Astrocyte (in vitro differentiated cells and primary cell): ENCODE measurements around the gene THNSL1. TPM values are rescaled to one million over a fixed set of nuclear protein-coding genes. Genes with fewer than 3 reads are reported as not detected.

Source experiments
- DNase-seq: peaks from one replicate; pipeline ENCODE4 v3.0.0-alpha.2; 2010; ENCODE audit warnings: low read depth
- FAIRE-seq: peaks from 2 replicates; lab custom pipeline; 2011; peaks lifted over from hg19 to GRCh38; lab: Jason Lieb, UNC
- H2AFZ ChIP-seq: 2 replicates; pipeline ENCODE4 v1.6.0; 2012; ENCODE audit warnings: low read depth, low read length, inconsistent platforms
- H3K27ac ChIP-seq: 2 replicates; pipeline ENCODE4 v1.5.1; 2011; ENCODE audit warnings: low read depth, low read length, inconsistent platforms
- H3K27me3 ChIP-seq: 2 replicates; pipeline ENCODE4 v1.6.0; 2011; ENCODE audit warnings: low read length, inconsistent platforms; ENCODE audit not compliant: insufficient read depth
- H3K36me3 ChIP-seq: 2 replicates; pipeline ENCODE4 v1.5.1; 2011; ENCODE audit warnings: low read length, inconsistent platforms; ENCODE audit not compliant: insufficient read depth
- H3K4me1 ChIP-seq: 2 replicates; pipeline ENCODE4 v1.5.1; 2011; ENCODE audit warnings: low read length, inconsistent platforms; ENCODE audit not compliant: insufficient read depth
- H3K4me2 ChIP-seq: 2 replicates; pipeline ENCODE4 v1.6.0; 2012; ENCODE audit warnings: low read length, inconsistent platforms
- H3K4me3 ChIP-seq: 2 replicates; pipeline ENCODE4 v1.5.1; 2011; ENCODE audit warnings: low read depth, mild to moderate bottlenecking, low read length, inconsistent platforms; ENCODE audit not compliant: insufficient read depth
- H3K79me2 ChIP-seq: 2 replicates; pipeline ENCODE4 v1.6.0; 2012; ENCODE audit warnings: mild to moderate bottlenecking, low read length, inconsistent platforms; ENCODE audit not compliant: insufficient read depth
- H3K9ac ChIP-seq: 2 replicates; pipeline ENCODE4 v1.6.0; 2012; ENCODE audit warnings: mild to moderate bottlenecking, low read length, inconsistent platforms
- H3K9me3 ChIP-seq: 2 replicates; pipeline ENCODE4 v1.5.1; 2012; ENCODE audit warnings: low read depth, mild to moderate bottlenecking, low read length, inconsistent platforms; ENCODE audit not compliant: insufficient read depth
- H4K20me1 ChIP-seq: 2 replicates; pipeline ENCODE4 v1.6.0; 2012; ENCODE audit warnings: low read length, inconsistent platforms; ENCODE audit not compliant: insufficient read depth
- H3K27ac Mint-ChIP-seq: one replicate; pipeline ENCODE4 v1.8.0; 2021; ENCODE audit warnings: mild to moderate bottlenecking, mixed read lengths; ENCODE audit not compliant: unreplicated experiment
- H3K27me3 Mint-ChIP-seq: one replicate; pipeline ENCODE4 v1.8.0; 2021; ENCODE audit warnings: low read depth, mixed read lengths; ENCODE audit not compliant: unreplicated experiment
- H3K36me3 Mint-ChIP-seq: one replicate; pipeline ENCODE4 v1.8.0; 2021; ENCODE audit warnings: low read depth, mixed read lengths; ENCODE audit not compliant: unreplicated experiment
- H3K4me1 Mint-ChIP-seq: one replicate; pipeline ENCODE4 v1.8.0; 2021; ENCODE audit warnings: low read depth, mixed read lengths; ENCODE audit not compliant: unreplicated experiment
- H3K4me3 Mint-ChIP-seq: one replicate; pipeline ENCODE4 v1.8.0; 2021; ENCODE audit warnings: mild to moderate bottlenecking, moderate library complexity, mixed read lengths; ENCODE audit not compliant: unreplicated experiment
- H3K9me3 Mint-ChIP-seq: one replicate; pipeline ENCODE4 v1.8.0; 2021; ENCODE audit warnings: mild to moderate bottlenecking, mixed read lengths; ENCODE audit not compliant: unreplicated experiment
- EZH2 ChIP-seq: IDR thresholded peaks from 2 replicates; pipeline ENCODE4 v1.6.1; 2012; ENCODE audit warnings: mild to moderate bottlenecking, low read length, inconsistent platforms; ENCODE audit not compliant: insufficient read depth
- total RNA-seq: library from RNA; stranded (reverse); gene quantifications from 2 replicates; pipeline ENCODE4 v1.2.1, GENCODE V29; 2021
- TF ChIP-seq, protein P1 (sequence below): IDR thresholded peaks from 2 replicates; pipeline ENCODE4 v1.5.1; 2011; ENCODE audit warnings: low read depth, mild to moderate bottlenecking, inconsistent platforms, low read length, moderate library complexity; ENCODE audit not compliant: insufficient read depth

Gene THNSL1
- total RNA-seq, 1 donor from 2014 or later = 2.7 TPM

DNA sequence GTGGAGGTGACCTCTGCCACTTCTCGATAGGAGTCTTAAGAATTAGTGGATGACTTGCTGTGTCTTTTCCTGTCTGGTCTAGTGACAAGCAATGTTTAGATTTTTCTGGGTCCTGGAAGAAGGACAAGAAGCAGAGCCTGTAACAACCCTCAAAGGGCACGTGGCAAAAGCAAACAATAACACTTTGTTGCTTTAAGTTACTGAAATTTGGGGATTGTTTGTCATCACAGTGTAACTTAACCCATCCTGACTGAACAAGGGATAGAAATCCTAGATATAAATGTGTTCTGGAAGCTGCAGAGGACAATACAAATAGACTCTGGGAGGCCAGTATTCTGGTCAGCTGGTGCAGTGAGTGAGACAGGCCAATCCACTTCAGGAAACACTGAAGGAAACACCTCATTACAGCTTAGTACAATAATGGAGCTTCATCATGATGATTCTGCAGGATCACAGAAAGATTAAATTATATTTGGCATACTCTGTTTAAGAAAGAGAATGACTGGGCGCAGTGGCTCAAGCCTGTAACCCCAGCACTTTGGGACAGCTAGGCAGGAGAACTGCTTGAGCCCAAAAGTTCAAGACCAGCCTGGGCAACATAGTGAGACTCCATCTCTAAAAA is 23.8 kb upstream of the THNSL1 start:
- H3K4me1 ChIP-seq = no peaks in the 10 kb centered on the region
- no peak for TF ChIP-seq EZH2
- TF ChIP-seq, protein P1, sequence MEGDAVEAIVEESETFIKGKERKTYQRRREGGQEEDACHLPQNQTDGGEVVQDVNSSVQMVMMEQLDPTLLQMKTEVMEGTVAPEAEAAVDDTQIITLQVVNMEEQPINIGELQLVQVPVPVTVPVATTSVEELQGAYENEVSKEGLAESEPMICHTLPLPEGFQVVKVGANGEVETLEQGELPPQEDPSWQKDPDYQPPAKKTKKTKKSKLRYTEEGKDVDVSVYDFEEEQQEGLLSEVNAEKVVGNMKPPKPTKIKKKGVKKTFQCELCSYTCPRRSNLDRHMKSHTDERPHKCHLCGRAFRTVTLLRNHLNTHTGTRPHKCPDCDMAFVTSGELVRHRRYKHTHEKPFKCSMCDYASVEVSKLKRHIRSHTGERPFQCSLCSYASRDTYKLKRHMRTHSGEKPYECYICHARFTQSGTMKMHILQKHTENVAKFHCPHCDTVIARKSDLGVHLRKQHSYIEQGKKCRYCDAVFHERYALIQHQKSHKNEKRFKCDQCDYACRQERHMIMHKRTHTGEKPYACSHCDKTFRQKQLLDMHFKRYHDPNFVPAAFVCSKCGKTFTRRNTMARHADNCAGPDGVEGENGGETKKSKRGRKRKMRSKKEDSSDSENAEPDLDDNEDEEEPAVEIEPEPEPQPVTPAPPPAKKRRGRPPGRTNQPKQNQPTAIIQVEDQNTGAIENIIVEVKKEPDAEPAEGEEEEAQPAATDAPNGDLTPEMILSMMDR = no peak
- no peak overlapping the region for H3K4me2 ChIP-seq
- H3K4me3 ChIP-seq = no peak overlapping the region
- Mint-ChIP-seq H3K27me3 (peaks cover 4% of the 10 kb centered on the region), H3K4me1 (peaks cover 2% of the 10 kb centered on the region), H3K27ac (no peak overlapping the region), H3K9me3 (no peaks in the 10 kb centered on the region), H3K4me3 (no peak overlapping the region), H3K36me3 (no peaks in the 10 kb centered on the region)
- FAIRE-seq = no peak
- no peaks in the 10 kb centered on the region for H3K9me3 ChIP-seq
- no peaks in the 10 kb centered on the region for H3K79me2 ChIP-seq
- H2AFZ ChIP-seq = no peak overlapping the region
- H3K9ac ChIP-seq = no peak overlapping the region
- no peak for DNase-seq
- no peaks in the 10 kb centered on the region for H3K27me3 ChIP-seq
- no peaks in the 10 kb centered on the region for H3K36me3 ChIP-seq
- no peak overlapping the region for H3K27ac ChIP-seq
- no peaks in the 10 kb centered on the region for H4K20me1 ChIP-seq

DNA sequence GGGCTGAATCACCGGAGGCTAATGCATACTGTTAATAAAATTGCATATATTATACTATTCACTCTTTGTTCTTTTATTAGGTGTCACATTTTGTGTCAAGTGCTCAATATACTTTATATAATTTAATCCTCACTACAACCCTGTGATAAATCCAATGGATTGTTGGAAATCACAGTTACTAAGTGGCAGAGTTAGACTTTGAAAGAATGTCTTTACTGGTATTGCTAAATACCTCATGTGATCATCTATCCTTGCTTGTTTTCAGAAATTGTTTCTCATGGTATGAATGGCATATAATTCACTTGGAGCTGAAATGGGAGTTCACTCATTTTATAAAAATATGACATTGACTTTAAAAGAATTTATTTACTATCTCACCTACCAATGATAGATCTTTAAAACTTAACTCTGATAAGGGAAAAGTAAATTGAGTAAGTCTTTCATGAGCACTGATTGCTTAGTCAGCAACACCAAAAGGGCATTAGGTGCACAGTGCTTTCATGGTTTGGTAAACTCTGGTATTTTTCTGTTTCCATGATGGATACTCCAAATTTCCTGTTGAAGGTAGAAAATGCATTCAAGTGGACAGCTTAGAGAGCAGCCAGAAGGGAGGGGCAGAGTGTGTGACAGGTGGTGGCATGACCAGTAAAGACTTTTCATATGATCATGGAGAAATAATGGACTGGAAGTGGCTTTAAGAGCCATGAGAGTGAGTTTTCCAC is 23.0 kb upstream of the THNSL1 start:
- Histone ChIP-seq H3K36me3 (no peaks in the 10 kb centered on the region), H3K27ac (no peak overlapping the region), H3K4me2 (no peak overlapping the region), H3K27me3 (no peaks in the 10 kb centered on the region), H3K79me2 (no peaks in the 10 kb centered on the region), H3K9me3 (no peaks in the 10 kb centered on the region), H3K9ac (no peak overlapping the region), H4K20me1 (no peaks in the 10 kb centered on the region), H3K4me1 (no peaks in the 10 kb centered on the region), H2AFZ (no peak overlapping the region), H3K4me3 (no peak overlapping the region)
- TF ChIP-seq, protein P1 = no peak
- TF ChIP-seq EZH2 = no peak
- no peak for DNase-seq
- no peak overlapping the region for H3K27ac Mint-ChIP-seq
- H3K4me3 Mint-ChIP-seq = no peak overlapping the region
- H3K36me3 Mint-ChIP-seq = no peaks in the 10 kb centered on the region
- H3K4me1 Mint-ChIP-seq = peaks cover 2% of the 10 kb centered on the region
- no peak for FAIRE-seq
- H3K9me3 Mint-ChIP-seq = no peaks in the 10 kb centered on the region
- peaks cover 4% of the 10 kb centered on the region for H3K27me3 Mint-ChIP-seq

DNA sequence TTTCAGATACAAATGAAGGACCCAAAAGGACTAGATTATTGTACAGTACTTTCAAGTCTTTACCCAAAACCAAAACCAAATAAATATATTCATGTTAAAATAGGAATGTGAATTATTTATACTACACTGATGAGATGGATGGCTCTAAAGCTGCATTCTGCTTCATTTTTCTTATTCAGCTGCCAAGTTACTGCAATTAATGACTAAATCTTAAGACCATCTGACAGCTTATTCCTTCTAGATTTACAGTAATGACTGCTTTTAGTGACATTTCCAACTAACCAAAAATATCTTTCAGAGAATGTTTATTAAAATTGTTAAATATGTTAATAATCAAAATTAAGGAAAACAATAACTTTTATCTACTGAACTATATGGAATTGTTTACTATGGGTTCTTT is 21.3 kb upstream of the THNSL1 start:
- Mint-ChIP-seq H3K4me3 (no peak overlapping the region), H3K27me3 (peaks cover 4% of the 10 kb centered on the region)

More for the DNA sequence above, 21.3 kb upstream of the THNSL1 start:
- Histone ChIP-seq H3K27me3 (no peaks in the 10 kb centered on the region), H2AFZ (no peak overlapping the region), H3K36me3 (no peaks in the 10 kb centered on the region), H3K79me2 (no peaks in the 10 kb centered on the region), H3K4me3 (no peak overlapping the region), H3K4me1 (no peaks in the 10 kb centered on the region), H4K20me1 (no peaks in the 10 kb centered on the region), H3K9me3 (no peaks in the 10 kb centered on the region), H3K9ac (no peak overlapping the region), H3K27ac (no peak overlapping the region), H3K4me2 (no peak overlapping the region)
- Mint-ChIP-seq H3K4me1 (no peaks in the 10 kb centered on the region), H3K27ac (no peak overlapping the region), H3K36me3 (no peaks in the 10 kb centered on the region), H3K9me3 (no peaks in the 10 kb centered on the region)
- FAIRE-seq (no peak), DNase-seq (no peak)
- TF ChIP-seq, protein P1 = no peak
- TF ChIP-seq EZH2 = no peak
